ENCODE data around the gene ZNF182.
"Not testable (repeated sequence)": the region's sequence is repeated elsewhere in the genome, so short reads cannot be mapped to it uniquely, and the experiment has no call there.

ZNF182 gene

GRCh38 chrX:48003758-48004457, at the start of gene ZNF182:
ZNF182 (minus strand) TSS chrX:48003989; CDS start chrX:48002609, 1,380 bp downstream.
- H3K4me1 ChIP-seq (ENCODE audit: control insufficient read depth, insufficient read depth, low read length), result peaks cover 3% of the 10 kb centered on the region
- peak within 1 kb of the TSS; percentile 84 to 87 for H3K4me3 ChIP-seq (ENCODE audit: low read length in 2 of 2)
- peak within 1 kb of the TSS; percentile 31 for H3K27ac ChIP-seq (ENCODE audit: low read length)
- peak within 1 kb of the TSS; percentile 74 to 83 for H3K9ac ChIP-seq (ENCODE audit: low read length in 2 of 2)
- H3K9me3 ChIP-seq (ENCODE audit: control insufficient read depth in 2 of 2, low read length in 2 of 2), result no peaks in the 10 kb centered on the region
- H3K36me3 ChIP-seq (ENCODE audit: control insufficient read depth in 2 of 2, insufficient read depth in 2 of 2, low read length in 2 of 2), result no peaks in the 10 kb centered on the region
- H3K27me3 ChIP-seq (ENCODE audit: control insufficient read depth in 1 of 2, insufficient read depth in 2 of 2, low read length in 2 of 2), result no peaks in the 10 kb centered on the region

GRCh38 chrX:48046846-48047245, 43.1 kb upstream of the ZNF182 start:
- no peaks in the 10 kb centered on the region for H3K4me1 ChIP-seq (ENCODE audit: control insufficient read depth, insufficient read depth, low read length)
- H3K27ac ChIP-seq (ENCODE audit: low read length), result no peak overlapping the region
- H3K4me3 ChIP-seq (ENCODE audit: low read length in 2 of 2), result no peak overlapping the region
- peaks cover 0 to 2% of the 10 kb centered on the region in 2 donors for H3K27me3 ChIP-seq (ENCODE audit: control insufficient read depth in 1 of 2, insufficient read depth in 2 of 2, low read length in 2 of 2)
- no peaks in the 10 kb centered on the region for H3K36me3 ChIP-seq (ENCODE audit: control insufficient read depth in 2 of 2, insufficient read depth in 2 of 2, low read length in 2 of 2)
- no peak overlapping the region for H3K9ac ChIP-seq (ENCODE audit: low read length in 2 of 2)
- H3K9me3 ChIP-seq (ENCODE audit: control insufficient read depth in 2 of 2, low read length in 2 of 2), result no peaks in the 10 kb centered on the region

DNA sequence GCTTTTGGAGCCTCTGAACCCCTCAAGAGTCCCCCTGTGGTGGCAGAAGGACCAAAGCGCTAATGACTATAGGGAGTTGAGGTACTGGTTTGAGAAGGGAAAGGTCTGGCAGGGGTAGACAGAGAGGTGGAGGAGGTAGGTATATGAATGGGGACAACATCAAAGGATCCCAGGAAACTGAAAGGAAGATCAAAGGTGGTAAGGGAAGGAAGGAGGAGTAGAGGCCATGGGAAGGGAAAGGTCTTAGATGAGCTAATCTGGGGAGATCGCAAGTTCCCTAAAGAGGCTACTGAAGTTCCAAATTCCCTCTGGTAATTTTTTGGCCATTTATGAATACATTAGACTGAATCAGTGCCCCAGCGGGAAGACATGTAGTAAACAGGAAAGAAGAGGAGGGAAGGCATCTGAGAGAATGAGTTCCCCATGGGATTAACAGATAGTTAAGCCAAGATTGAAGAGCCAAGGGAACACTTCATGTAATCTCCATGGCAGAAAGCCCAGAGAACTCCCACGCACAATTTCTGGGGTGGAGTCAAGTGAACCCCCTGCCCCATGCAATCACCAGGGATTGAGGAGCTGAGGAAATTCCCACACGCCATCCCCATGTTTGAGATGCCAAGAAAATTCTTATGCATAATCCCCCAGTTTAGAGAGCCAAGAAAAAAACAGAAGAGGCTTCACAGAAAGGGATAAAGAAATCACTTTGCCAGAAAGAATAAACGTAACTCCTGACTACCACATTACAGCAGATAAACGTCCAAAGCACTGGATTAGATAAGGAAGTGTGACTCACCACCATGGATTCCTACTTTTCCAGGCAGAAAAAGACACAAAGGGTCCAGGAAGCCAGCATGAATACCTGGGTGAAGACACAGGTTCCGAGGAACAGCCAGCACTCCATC, 41.9 kb upstream of the ZNF182 start:
- Histone ChIP-seq H3K9me3 (ENCODE audit: control insufficient read depth in 2 of 2, low read length in 2 of 2) (no peaks in the 10 kb centered on the region), H3K4me3 (ENCODE audit: low read length in 2 of 2) (no peak overlapping the region), H3K27me3 (ENCODE audit: control insufficient read depth in 1 of 2, insufficient read depth in 2 of 2, low read length in 2 of 2) (peaks cover 0 to 2% of the 10 kb centered on the region in 2 donors), H3K36me3 (ENCODE audit: control insufficient read depth in 2 of 2, insufficient read depth in 2 of 2, low read length in 2 of 2) (no peaks in the 10 kb centered on the region), H3K9ac (ENCODE audit: low read length in 2 of 2) (no peak overlapping the region), H3K4me1 (ENCODE audit: control insufficient read depth, insufficient read depth, low read length) (no peaks in the 10 kb centered on the region), H3K27ac (ENCODE audit: low read length) (no peak overlapping the region)

DNA sequence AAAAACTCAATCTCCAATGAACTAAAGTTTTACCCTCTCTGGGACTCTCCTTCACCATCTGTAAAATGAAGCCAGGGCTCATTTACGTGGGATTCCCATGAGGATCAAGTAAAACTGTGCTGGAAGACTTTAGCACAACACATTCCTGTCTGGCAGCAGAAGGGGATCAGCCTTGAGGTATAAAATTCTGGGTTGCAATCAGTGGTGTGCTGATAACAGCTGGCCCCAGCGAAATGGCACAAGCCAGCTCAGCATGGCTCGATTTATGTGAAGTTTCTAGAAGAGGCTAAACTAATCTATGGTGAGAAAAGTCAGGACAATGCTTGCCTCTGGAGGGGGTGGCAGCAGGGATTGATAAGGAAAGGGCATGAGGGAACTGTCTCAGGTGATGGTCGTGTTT, 39.3 kb upstream of the ZNF182 start:
- peaks cover 0 to 2% of the 10 kb centered on the region in 2 donors for H3K27me3 ChIP-seq (ENCODE audit: control insufficient read depth in 1 of 2, insufficient read depth in 2 of 2, low read length in 2 of 2)
- H3K36me3 ChIP-seq (ENCODE audit: control insufficient read depth in 2 of 2, insufficient read depth in 2 of 2, low read length in 2 of 2), result no peaks in the 10 kb centered on the region
- H3K4me1 ChIP-seq (ENCODE audit: control insufficient read depth, insufficient read depth, low read length), result no peaks in the 10 kb centered on the region
- no peak overlapping the region for H3K4me3 ChIP-seq (ENCODE audit: low read length in 2 of 2)
- no peaks in the 10 kb centered on the region for H3K9me3 ChIP-seq (ENCODE audit: control insufficient read depth in 2 of 2, low read length in 2 of 2)
- no peak overlapping the region for H3K9ac ChIP-seq (ENCODE audit: low read length in 2 of 2)
- no peak overlapping the region for H3K27ac ChIP-seq (ENCODE audit: low read length)

DNA sequence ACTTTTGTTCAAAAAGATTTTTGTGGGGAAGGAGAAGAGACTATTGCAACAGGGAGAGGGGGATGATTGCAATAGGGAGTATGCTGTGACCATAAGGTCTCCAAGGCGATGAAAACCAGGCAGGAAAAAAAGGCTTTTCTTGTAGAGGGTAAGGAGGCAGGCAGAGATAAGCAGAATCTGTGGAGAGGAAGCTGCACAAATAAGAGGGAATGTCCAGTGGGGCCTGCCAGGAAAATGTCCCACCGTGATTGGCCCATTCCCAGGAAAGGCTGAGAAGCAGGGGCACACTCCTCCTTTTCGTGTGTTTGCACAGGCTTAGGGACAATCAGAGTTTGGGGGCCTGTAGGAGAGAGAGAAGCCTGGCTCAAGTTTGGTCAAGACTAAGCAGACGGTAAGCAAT, 32.1 kb upstream of the ZNF182 start:
- Histone ChIP-seq H3K27me3 (ENCODE audit: control insufficient read depth in 1 of 2, insufficient read depth in 2 of 2, low read length in 2 of 2) (peaks cover 0 to 2% of the 10 kb centered on the region in 2 donors), H3K4me1 (ENCODE audit: control insufficient read depth, insufficient read depth, low read length) (no peaks in the 10 kb centered on the region), H3K36me3 (ENCODE audit: control insufficient read depth in 2 of 2, insufficient read depth in 2 of 2, low read length in 2 of 2) (no peaks in the 10 kb centered on the region), H3K9ac (ENCODE audit: low read length in 2 of 2) (no peak overlapping the region), H3K27ac (ENCODE audit: low read length) (no peak overlapping the region), H3K4me3 (ENCODE audit: low read length in 2 of 2) (no peak overlapping the region), H3K9me3 (ENCODE audit: control insufficient read depth in 2 of 2, low read length in 2 of 2) (no peaks in the 10 kb centered on the region)

DNA sequence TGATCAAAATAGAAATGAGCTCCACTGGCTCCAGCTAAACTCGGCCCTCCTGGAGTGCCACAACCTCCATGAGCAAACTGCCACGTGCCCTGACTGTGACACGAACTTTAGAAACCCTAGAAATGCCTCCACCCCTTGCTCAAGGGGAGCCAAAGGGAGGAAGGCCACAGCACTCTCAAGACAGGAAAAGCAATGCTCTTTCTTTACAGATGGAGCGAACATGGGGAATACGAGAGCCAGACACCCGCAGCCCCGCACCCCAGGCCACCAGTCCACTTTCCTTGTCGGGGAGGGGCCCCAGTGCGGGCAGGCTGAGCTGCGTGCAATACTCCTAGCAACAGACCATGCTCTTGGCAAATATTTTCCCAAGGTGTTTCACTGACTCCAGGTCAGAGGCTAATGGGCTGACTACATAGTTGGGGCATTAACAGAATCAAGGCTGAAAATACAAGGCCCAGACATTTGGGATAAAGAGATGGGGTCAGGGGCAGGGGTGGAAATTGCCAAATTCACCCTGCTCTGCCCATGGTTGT, 26.9 kb upstream of the ZNF182 start:
- H3K27me3 ChIP-seq (ENCODE audit: control insufficient read depth in 1 of 2, insufficient read depth in 2 of 2, low read length in 2 of 2); H3K4me1 ChIP-seq (ENCODE audit: control insufficient read depth, insufficient read depth, low read length); H3K4me3 ChIP-seq (ENCODE audit: low read length in 2 of 2); H3K9ac ChIP-seq (ENCODE audit: low read length in 2 of 2); H3K36me3 ChIP-seq (ENCODE audit: control insufficient read depth in 2 of 2, insufficient read depth in 2 of 2, low read length in 2 of 2); H3K9me3 ChIP-seq (ENCODE audit: control insufficient read depth in 2 of 2, low read length in 2 of 2); H3K27ac ChIP-seq (ENCODE audit: low read length): not testable (repeated sequence)

GRCh38 chrX:48030237-48030636, 26.4 kb upstream of the ZNF182 start:
- H3K27ac ChIP-seq (ENCODE audit: low read length), result no peak overlapping the region
- H3K27me3 ChIP-seq (ENCODE audit: control insufficient read depth in 1 of 2, insufficient read depth in 2 of 2, low read length in 2 of 2), result peaks cover 0 to 2% of the 10 kb centered on the region in 2 donors

DNA sequence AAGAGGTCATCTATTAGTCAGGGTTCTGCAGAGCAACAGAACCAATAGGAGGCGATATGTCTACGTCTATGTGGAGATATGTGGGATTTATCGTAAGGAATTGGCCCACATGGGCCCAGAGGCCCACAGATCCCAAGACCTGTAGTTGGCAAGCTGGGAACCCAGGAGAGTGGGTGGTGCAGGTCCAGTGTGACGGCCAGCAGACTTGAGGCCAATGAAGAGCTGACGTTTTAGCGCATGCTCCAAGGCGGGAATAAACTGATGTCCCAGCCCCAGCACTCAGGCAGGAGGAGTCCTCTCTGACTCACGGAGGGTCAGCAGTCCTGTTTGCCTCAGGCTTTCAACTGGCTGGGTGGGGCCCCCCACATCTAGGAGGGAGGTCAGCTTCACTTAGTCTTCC, 24.3 kb upstream of the ZNF182 start:
- no peak overlapping the region for H3K9ac ChIP-seq (ENCODE audit: low read length in 2 of 2)
- peaks cover 5% of the 10 kb centered on the region for H3K4me1 ChIP-seq (ENCODE audit: control insufficient read depth, insufficient read depth, low read length)
- H3K9me3 ChIP-seq (ENCODE audit: control insufficient read depth in 2 of 2, low read length in 2 of 2), result no peaks in the 10 kb centered on the region
- no peak overlapping the region for H3K4me3 ChIP-seq (ENCODE audit: low read length in 2 of 2)
- no peak overlapping the region for H3K27ac ChIP-seq (ENCODE audit: low read length)
- H3K36me3 ChIP-seq (ENCODE audit: control insufficient read depth in 2 of 2, insufficient read depth in 2 of 2, low read length in 2 of 2), result peaks cover 0 to 2% of the 10 kb centered on the region in 2 donors
- H3K27me3 ChIP-seq (ENCODE audit: control insufficient read depth in 1 of 2, insufficient read depth in 2 of 2, low read length in 2 of 2), result peaks cover 0 to 2% of the 10 kb centered on the region in 2 donors

More at GRCh38 chrX:48030237-48030636, 26.4 kb upstream of the ZNF182 start:
- Histone ChIP-seq H3K9me3 (ENCODE audit: control insufficient read depth in 2 of 2, low read length in 2 of 2) (no peaks in the 10 kb centered on the region), H3K4me1 (ENCODE audit: control insufficient read depth, insufficient read depth, low read length) (peaks cover 5% of the 10 kb centered on the region), H3K36me3 (ENCODE audit: control insufficient read depth in 2 of 2, insufficient read depth in 2 of 2, low read length in 2 of 2) (peaks cover 0 to 2% of the 10 kb centered on the region in 2 donors), H3K9ac (ENCODE audit: low read length in 2 of 2) (no peak overlapping the region), H3K4me3 (ENCODE audit: low read length in 2 of 2) (no peak overlapping the region)

GRCh38 chrX:48027545-48027944, 23.8 kb upstream of the ZNF182 start:
- H3K27ac ChIP-seq (ENCODE audit: low read length); H3K4me1 ChIP-seq (ENCODE audit: control insufficient read depth, insufficient read depth, low read length); H3K9ac ChIP-seq (ENCODE audit: low read length in 2 of 2); H3K36me3 ChIP-seq (ENCODE audit: control insufficient read depth in 2 of 2, insufficient read depth in 2 of 2, low read length in 2 of 2); H3K27me3 ChIP-seq (ENCODE audit: control insufficient read depth in 1 of 2, insufficient read depth in 2 of 2, low read length in 2 of 2); H3K9me3 ChIP-seq (ENCODE audit: control insufficient read depth in 2 of 2, low read length in 2 of 2); H3K4me3 ChIP-seq (ENCODE audit: low read length in 2 of 2): not testable (repeated sequence)

DNA sequence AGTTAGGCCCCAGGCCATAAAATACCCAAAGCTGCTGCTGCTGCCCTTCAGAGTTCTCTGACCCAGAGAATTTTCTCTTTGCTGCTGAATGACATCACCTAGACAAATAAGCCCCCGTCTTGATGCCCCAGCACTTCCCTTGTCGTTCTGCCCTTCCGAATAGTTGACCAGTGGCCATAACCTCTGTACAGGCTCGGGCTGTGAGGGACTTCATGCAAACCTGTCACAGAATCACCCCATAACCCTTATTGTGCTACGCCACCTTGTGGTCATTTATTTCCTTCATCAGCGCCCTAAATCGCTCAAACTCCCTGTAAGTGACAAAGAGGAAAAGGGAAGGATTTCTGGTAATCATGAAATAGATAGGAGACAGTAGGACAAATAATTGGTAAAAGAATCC, 21.8 kb upstream of the ZNF182 start:
- Histone ChIP-seq H3K9me3 (ENCODE audit: control insufficient read depth in 2 of 2, low read length in 2 of 2) (peaks cover 0 to 3% of the 10 kb centered on the region in 2 donors), H3K36me3 (ENCODE audit: control insufficient read depth in 2 of 2, insufficient read depth in 2 of 2, low read length in 2 of 2) (peaks cover 0 to 2% of the 10 kb centered on the region in 2 donors), H3K27ac (ENCODE audit: low read length) (no peak overlapping the region), H3K4me3 (ENCODE audit: low read length in 2 of 2) (no peak overlapping the region), H3K9ac (ENCODE audit: low read length in 2 of 2) (peak overlapping the region; percentile 21 to 38), H3K4me1 (ENCODE audit: control insufficient read depth, insufficient read depth, low read length) (peaks cover 5% of the 10 kb centered on the region), H3K27me3 (ENCODE audit: control insufficient read depth in 1 of 2, insufficient read depth in 2 of 2, low read length in 2 of 2) (no peaks in the 10 kb centered on the region)
